ENCODE results near the gene ASB13.

ASB13 gene

GRCh38 chr10:5620966-5621365 is 45.4 kb downstream of the ASB13 start:
- TF ChIP-seq EZH2 (optimal IDR thresholded peaks at IDR 0.05; ENCODE audit: low read depth, low read length) (no peak), EZH2phosphoT487 (IDR thresholded peaks at IDR 0.05; ENCODE audit: low read length) (no peak)
- H3K27me3 ChIP-seq (replicated peaks; ENCODE audit: insufficient read depth, low read length): no peaks in the 10 kb centered on the region
- no peaks in the 10 kb centered on the region for H3K9me3 ChIP-seq (replicated peaks; ENCODE audit: insufficient read depth, low read length)
- no peak overlapping the region for H3K4me2 ChIP-seq (ENCODE audit: low read depth, low read length)
- H3K27ac ChIP-seq (ENCODE audit: low read length): no peak overlapping the region
- no peaks in the 10 kb centered on the region for H3K9me2 ChIP-seq (replicated peaks; ENCODE audit: insufficient read depth, low read length)
- no peak overlapping the region for H3K4me3 ChIP-seq (ENCODE audit: low read length)
- H3K4me1 ChIP-seq (ENCODE audit: low read length): peaks cover 4% of the 10 kb centered on the region; the same call in 1 of the 2 replicates
- no peaks in the 10 kb centered on the region for H3K79me2 ChIP-seq (ENCODE audit: low read length)
- H3K36me3 ChIP-seq (replicated peaks; ENCODE audit: insufficient read depth, low read length): no peaks in the 10 kb centered on the region
- H2AFZ ChIP-seq (ENCODE audit: low read length): no peak overlapping the region
- H3F3A ChIP-seq (ENCODE audit: insufficient read depth, low read length): no peaks in the 10 kb centered on the region
- H3K9ac ChIP-seq (ENCODE audit: low read length): no peak overlapping the region
- H4K20me1 ChIP-seq (ENCODE audit: insufficient read depth, low read length): no peaks in the 10 kb centered on the region
- no peak for DNase-seq

GRCh38 chr10:5620223-5620721 is 46.1 kb downstream of the ASB13 start:
- H3K79me2 ChIP-seq (ENCODE audit: low read length): no peaks in the 10 kb centered on the region
- no peak for DNase-seq
- no peak overlapping the region for H3K4me3 ChIP-seq (ENCODE audit: low read length)
- no peaks in the 10 kb centered on the region for H3K9me3 ChIP-seq (replicated peaks; ENCODE audit: insufficient read depth, low read length)
- no peak overlapping the region for H3K4me2 ChIP-seq (ENCODE audit: low read depth, low read length)
- H3K36me3 ChIP-seq (replicated peaks; ENCODE audit: insufficient read depth, low read length): no peaks in the 10 kb centered on the region
- no peak overlapping the region for H2AFZ ChIP-seq (ENCODE audit: low read length)
- H3K9me2 ChIP-seq (replicated peaks; ENCODE audit: insufficient read depth, low read length): no peaks in the 10 kb centered on the region
- no peak overlapping the region for H3K9ac ChIP-seq (ENCODE audit: low read length)
- H3K27ac ChIP-seq (ENCODE audit: low read length): no peak overlapping the region
- H3K27me3 ChIP-seq (replicated peaks; ENCODE audit: insufficient read depth, low read length): no peaks in the 10 kb centered on the region
- TF ChIP-seq EZH2 (optimal IDR thresholded peaks at IDR 0.05; ENCODE audit: low read depth, low read length) (no peak), EZH2phosphoT487 (IDR thresholded peaks at IDR 0.05; ENCODE audit: low read length) (no peak), CTCF (IDR thresholded peaks at IDR 0.05; ENCODE audit: low read length) (no peak)
- peaks cover 4% of the 10 kb centered on the region; the same call in 1 of the 2 replicates for H3K4me1 ChIP-seq (ENCODE audit: low read length)
- no peaks in the 10 kb centered on the region for H3F3A ChIP-seq (ENCODE audit: insufficient read depth, low read length)
- no peaks in the 10 kb centered on the region for H4K20me1 ChIP-seq (ENCODE audit: insufficient read depth, low read length)

DNA sequence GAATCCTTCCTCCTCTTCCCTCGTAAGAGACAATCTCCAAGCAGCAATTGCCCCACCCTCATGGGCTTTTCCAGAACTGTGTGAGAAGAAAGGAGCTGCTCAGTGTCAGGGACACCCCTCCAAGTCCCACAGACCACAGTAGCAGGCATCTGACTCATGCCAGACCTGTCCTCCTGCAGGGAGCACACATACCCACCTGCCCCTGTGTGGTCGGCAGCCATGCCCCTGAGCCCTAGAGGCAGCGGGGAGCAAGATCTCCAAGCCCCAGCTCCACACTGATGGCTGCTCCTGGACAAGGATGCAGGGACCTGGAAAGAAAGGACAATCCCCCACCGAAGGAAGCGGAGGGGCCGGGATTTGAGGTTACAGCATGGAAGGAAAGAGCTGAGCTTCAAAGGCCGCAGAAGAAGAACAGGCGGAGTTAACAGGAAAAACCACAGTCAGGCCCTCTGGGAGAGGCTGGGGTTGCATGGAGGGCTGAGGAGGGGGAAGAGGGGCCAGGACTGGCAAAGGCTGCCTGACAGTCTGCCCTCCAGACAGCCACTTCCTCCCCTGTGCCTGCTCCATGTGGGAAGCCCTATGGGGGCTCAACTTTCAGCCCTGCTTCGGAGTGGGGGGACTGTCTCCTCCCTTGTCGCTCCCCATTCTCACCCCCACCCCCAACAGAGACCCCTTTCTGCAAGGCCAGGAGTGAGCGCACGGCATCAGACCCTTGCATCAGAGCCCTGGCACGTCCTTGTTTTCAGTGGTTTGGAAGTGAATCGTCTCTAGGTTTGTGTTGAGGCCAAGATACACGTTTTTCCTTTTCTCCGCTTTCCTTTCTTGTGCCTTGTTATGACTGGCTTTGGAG is 46.8 kb downstream of the ASB13 start:
- Histone ChIP-seq H3F3A (ENCODE audit: insufficient read depth, low read length) (no peaks in the 10 kb centered on the region), H3K4me3 (ENCODE audit: low read length) (no peak overlapping the region), H3K36me3 (replicated peaks; ENCODE audit: insufficient read depth, low read length) (no peaks in the 10 kb centered on the region), H3K4me1 (ENCODE audit: low read length) (peaks cover 4% of the 10 kb centered on the region; the same call in 1 of the 2 replicates), H3K9ac (ENCODE audit: low read length) (no peak overlapping the region), H3K9me3 (replicated peaks; ENCODE audit: insufficient read depth, low read length) (no peaks in the 10 kb centered on the region), H3K4me2 (ENCODE audit: low read depth, low read length) (no peak overlapping the region), H3K79me2 (ENCODE audit: low read length) (no peaks in the 10 kb centered on the region), H4K20me1 (ENCODE audit: insufficient read depth, low read length) (no peaks in the 10 kb centered on the region), H3K27me3 (replicated peaks; ENCODE audit: insufficient read depth, low read length) (no peaks in the 10 kb centered on the region), H3K9me2 (replicated peaks; ENCODE audit: insufficient read depth, low read length) (no peaks in the 10 kb centered on the region), H3K27ac (ENCODE audit: low read length) (no peak overlapping the region), H2AFZ (ENCODE audit: low read length) (no peak overlapping the region)
- DNase-seq: no peak
- TF ChIP-seq EZH2 (optimal IDR thresholded peaks at IDR 0.05; ENCODE audit: low read depth, low read length) (no peak), CTCF (IDR thresholded peaks at IDR 0.05; ENCODE audit: low read length) (no peak), EZH2phosphoT487 (IDR thresholded peaks at IDR 0.05; ENCODE audit: low read length) (no peak)

DNA sequence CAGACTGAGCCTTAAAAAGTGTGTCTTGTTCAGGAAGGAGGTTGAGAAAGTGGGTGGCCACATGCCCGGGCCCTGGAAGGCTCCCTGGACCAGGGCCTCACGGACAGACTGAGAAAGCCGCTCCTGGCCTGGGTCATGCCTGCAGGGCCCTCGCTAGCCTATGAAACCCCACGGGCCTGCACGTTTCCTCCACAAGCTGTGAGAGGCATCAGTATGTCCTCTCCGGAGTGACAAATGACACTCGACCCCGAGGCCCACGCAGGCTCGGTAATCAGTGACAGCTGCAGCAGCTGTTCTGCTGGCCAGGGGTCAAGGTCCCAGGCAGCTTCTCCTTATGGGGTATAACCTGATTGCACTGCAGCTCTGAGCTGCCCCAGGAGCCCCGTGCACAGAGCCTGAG is 47.6 kb downstream of the ASB13 start:
- H3K4me1 ChIP-seq (ENCODE audit: low read length): peaks cover 4% of the 10 kb centered on the region; the same call in 1 of the 2 replicates
- no peaks in the 10 kb centered on the region for H3K9me2 ChIP-seq (replicated peaks; ENCODE audit: insufficient read depth, low read length)
- no peak for TF ChIP-seq CTCF (IDR thresholded peaks at IDR 0.05; ENCODE audit: low read length)
- TF ChIP-seq EZH2phosphoT487 (IDR thresholded peaks at IDR 0.05; ENCODE audit: low read length): no peak
- TF ChIP-seq EZH2 (optimal IDR thresholded peaks at IDR 0.05; ENCODE audit: low read depth, low read length): no peak
- no peaks in the 10 kb centered on the region for H3K27me3 ChIP-seq (replicated peaks; ENCODE audit: insufficient read depth, low read length)
- H3K4me2 ChIP-seq (ENCODE audit: low read depth, low read length): no peak overlapping the region
- H3K9me3 ChIP-seq (replicated peaks; ENCODE audit: insufficient read depth, low read length): no peaks in the 10 kb centered on the region
- no peak for DNase-seq
- H3F3A ChIP-seq (ENCODE audit: insufficient read depth, low read length): no peaks in the 10 kb centered on the region
- no peaks in the 10 kb centered on the region for H3K36me3 ChIP-seq (replicated peaks; ENCODE audit: insufficient read depth, low read length)
- H4K20me1 ChIP-seq (ENCODE audit: insufficient read depth, low read length): no peaks in the 10 kb centered on the region
- H3K27ac ChIP-seq (ENCODE audit: low read length): no peak overlapping the region
- no peak overlapping the region for H2AFZ ChIP-seq (ENCODE audit: low read length)
- H3K4me3 ChIP-seq (ENCODE audit: low read length): no peak overlapping the region
- no peaks in the 10 kb centered on the region for H3K79me2 ChIP-seq (ENCODE audit: low read length)
- no peak overlapping the region for H3K9ac ChIP-seq (ENCODE audit: low read length)
